ENCODE data around the gene CST9L. TPM values are rescaled to one million over a fixed set of nuclear protein-coding genes. Genes with fewer than 3 reads are reported as not detected.

The CST9L gene
- polyA plus RNA-seq, 1 donor (not counting 4 experiments of a cell fraction or from before 2014, with no cell fraction given): not detected

DNA sequence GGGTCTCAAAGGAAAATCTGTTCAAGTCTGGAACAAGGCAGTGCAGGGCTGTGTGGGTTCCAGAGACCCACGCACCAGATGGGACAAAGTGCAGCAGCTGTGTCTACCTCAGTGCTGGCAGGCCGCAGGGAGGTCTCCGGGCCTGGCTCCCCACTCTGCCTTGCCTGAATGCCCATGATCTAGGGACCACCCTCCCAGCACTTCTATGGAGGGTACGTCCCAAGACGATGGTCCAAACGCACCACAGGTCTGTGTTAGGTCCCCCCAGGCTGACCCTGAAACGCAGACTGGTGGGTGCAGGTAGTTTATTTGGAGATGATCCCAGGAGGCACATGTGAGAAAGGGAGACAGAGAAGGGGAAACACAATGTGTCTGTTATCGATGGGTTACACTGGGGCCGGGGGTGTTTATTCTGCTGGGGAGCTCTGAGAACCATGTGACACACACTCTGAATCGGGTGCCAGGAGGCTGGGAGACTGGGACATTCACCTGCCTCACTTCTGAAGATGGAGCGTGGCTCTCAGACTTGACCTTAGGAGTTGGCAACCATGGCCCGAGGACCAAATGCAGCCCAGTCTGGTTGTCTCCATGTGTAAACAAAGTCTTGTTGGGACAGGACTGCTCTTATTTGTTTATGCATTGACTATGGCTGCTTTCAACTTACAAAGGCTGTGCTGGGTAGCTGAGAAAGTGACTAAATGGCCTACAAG lies 21.7 kb downstream of the CST9L start:
- no peak overlapping the region for H3K27ac ChIP-seq (ENCODE audit: control insufficient read depth, insufficient read depth, low read length)
- H3K27me3 ChIP-seq (ENCODE audit: control insufficient read depth, extremely low read depth, insufficient read depth, low read length): no peaks in the 10 kb centered on the region
- no peak for FAIRE-seq
- DNase-seq (ENCODE audit: low read depth, low spot score): no peak
- no peaks in the 10 kb centered on the region for H3K79me2 ChIP-seq (ENCODE audit: control insufficient read depth, insufficient read depth, low read length)
- H2AFZ ChIP-seq (ENCODE audit: control insufficient read depth, low read length): no peak overlapping the region
- H3K4me2 ChIP-seq (ENCODE audit: control insufficient read depth, extremely low read depth, insufficient read depth, low read depth, low read length): no peak overlapping the region
- no peak for TF ChIP-seq EZH2 (IDR thresholded peaks at IDR 0.05; ENCODE audit: low read length)
- TF ChIP-seq, protein P1, sequence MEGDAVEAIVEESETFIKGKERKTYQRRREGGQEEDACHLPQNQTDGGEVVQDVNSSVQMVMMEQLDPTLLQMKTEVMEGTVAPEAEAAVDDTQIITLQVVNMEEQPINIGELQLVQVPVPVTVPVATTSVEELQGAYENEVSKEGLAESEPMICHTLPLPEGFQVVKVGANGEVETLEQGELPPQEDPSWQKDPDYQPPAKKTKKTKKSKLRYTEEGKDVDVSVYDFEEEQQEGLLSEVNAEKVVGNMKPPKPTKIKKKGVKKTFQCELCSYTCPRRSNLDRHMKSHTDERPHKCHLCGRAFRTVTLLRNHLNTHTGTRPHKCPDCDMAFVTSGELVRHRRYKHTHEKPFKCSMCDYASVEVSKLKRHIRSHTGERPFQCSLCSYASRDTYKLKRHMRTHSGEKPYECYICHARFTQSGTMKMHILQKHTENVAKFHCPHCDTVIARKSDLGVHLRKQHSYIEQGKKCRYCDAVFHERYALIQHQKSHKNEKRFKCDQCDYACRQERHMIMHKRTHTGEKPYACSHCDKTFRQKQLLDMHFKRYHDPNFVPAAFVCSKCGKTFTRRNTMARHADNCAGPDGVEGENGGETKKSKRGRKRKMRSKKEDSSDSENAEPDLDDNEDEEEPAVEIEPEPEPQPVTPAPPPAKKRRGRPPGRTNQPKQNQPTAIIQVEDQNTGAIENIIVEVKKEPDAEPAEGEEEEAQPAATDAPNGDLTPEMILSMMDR (optimal IDR thresholded peaks at IDR 0.05 in 1 of 3, IDR thresholded peaks at IDR 0.05 in 1 of 3, conservative IDR thresholded peaks at IDR 0.05 in 1 of 3; ENCODE audit: extremely low read depth in 1 of 3, insufficient read depth in 2 of 3, low read length in 3 of 3): no peak
- H4K20me1 ChIP-seq (ENCODE audit: control insufficient read depth, extremely low read depth, insufficient read depth, low read length): no peaks in the 10 kb centered on the region
- H3K4me1 ChIP-seq (ENCODE audit: control insufficient read depth, extremely low read depth, insufficient read depth, low read length): peaks cover 8% of the 10 kb centered on the region
- no peaks in the 10 kb centered on the region for H3K9me3 ChIP-seq (ENCODE audit: control insufficient read depth, low read depth, low read length)
- no peak overlapping the region for H3K9ac ChIP-seq (ENCODE audit: control insufficient read depth, extremely low read depth, insufficient read depth, low read length)
- no peak overlapping the region for H3K4me3 ChIP-seq (ENCODE audit: control insufficient read depth in 2 of 3, extremely low read depth in 1 of 3, insufficient read depth in 2 of 3, low read depth in 1 of 3, low read length in 3 of 3)
- dilution Hi-C loops (cut with MboI; ENCODE audit: extremely low pct_ligation_motif_present, low sequenced_read_pairs): no loop called here
- no peaks in the 10 kb centered on the region for H3K36me3 ChIP-seq (ENCODE audit: control insufficient read depth in 2 of 2, extremely low read depth in 1 of 2, insufficient read depth in 2 of 2, low read length in 2 of 2)
- no peaks in the 10 kb centered on the region for H3K9me1 ChIP-seq (ENCODE audit: control insufficient read depth, extremely low read depth, insufficient read depth, low read length)

DNA sequence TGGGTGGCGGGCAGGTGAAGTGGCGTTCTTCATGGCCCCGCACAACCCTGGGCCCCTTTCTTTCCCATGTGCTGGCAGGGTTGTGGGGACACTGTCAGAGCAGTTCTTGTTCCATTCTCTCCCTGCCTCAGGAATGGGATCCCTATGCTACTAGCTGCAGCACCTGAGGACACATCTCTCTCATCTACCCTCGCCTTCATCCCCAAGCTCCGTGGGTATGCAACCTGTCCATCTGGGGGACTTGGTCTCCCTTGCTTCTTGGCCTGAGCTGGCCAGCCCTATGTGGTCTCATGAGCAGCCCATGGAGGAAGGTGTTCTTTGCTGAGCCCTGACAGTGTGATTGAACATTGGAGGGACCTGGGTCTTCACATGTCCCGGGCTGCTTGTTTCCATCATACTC lies 24.2 kb downstream of the CST9L start:
- peaks cover 10% of the 10 kb centered on the region for H3K4me1 ChIP-seq (ENCODE audit: control insufficient read depth, extremely low read depth, insufficient read depth, low read length)
- no peak for TF ChIP-seq EZH2 (IDR thresholded peaks at IDR 0.05; ENCODE audit: low read length)
- TF ChIP-seq, protein P1 (optimal IDR thresholded peaks at IDR 0.05 in 1 of 3, IDR thresholded peaks at IDR 0.05 in 1 of 3, conservative IDR thresholded peaks at IDR 0.05 in 1 of 3; ENCODE audit: extremely low read depth in 1 of 3, insufficient read depth in 2 of 3, low read length in 3 of 3): no peak
- H3K27me3 ChIP-seq (ENCODE audit: control insufficient read depth, extremely low read depth, insufficient read depth, low read length): no peaks in the 10 kb centered on the region
- no peaks in the 10 kb centered on the region for H3K9me1 ChIP-seq (ENCODE audit: control insufficient read depth, extremely low read depth, insufficient read depth, low read length)
- H3K9ac ChIP-seq (ENCODE audit: control insufficient read depth, extremely low read depth, insufficient read depth, low read length): no peak overlapping the region
- H3K27ac ChIP-seq (ENCODE audit: control insufficient read depth, insufficient read depth, low read length): no peak overlapping the region
- no peak for FAIRE-seq
- no peak overlapping the region for H2AFZ ChIP-seq (ENCODE audit: control insufficient read depth, low read length)
- H3K79me2 ChIP-seq (ENCODE audit: control insufficient read depth, insufficient read depth, low read length): no peaks in the 10 kb centered on the region
- no peaks in the 10 kb centered on the region for H4K20me1 ChIP-seq (ENCODE audit: control insufficient read depth, extremely low read depth, insufficient read depth, low read length)
- no peaks in the 10 kb centered on the region for H3K36me3 ChIP-seq (ENCODE audit: control insufficient read depth in 2 of 2, extremely low read depth in 1 of 2, insufficient read depth in 2 of 2, low read length in 2 of 2)
- no peak overlapping the region for H3K4me3 ChIP-seq (ENCODE audit: control insufficient read depth in 2 of 3, extremely low read depth in 1 of 3, insufficient read depth in 2 of 3, low read depth in 1 of 3, low read length in 3 of 3)
- no peak overlapping the region for H3K4me2 ChIP-seq (ENCODE audit: control insufficient read depth, extremely low read depth, insufficient read depth, low read depth, low read length)
- DNase-seq (ENCODE audit: low read depth, low spot score): no peak
- no peaks in the 10 kb centered on the region for H3K9me3 ChIP-seq (ENCODE audit: control insufficient read depth, low read depth, low read length)
- dilution Hi-C loops (cut with MboI; ENCODE audit: extremely low pct_ligation_motif_present, low sequenced_read_pairs): no loop called here

Data from keratinocyte (primary cell).